ENCODE results near the gene TMEM187. TPM values are rescaled to one million over a fixed set of nuclear protein-coding genes. Genes with fewer than 3 reads are reported as not detected.
"Not testable (repeated sequence)": the region's sequence is repeated elsewhere in the genome, so short reads cannot be mapped to it uniquely, and the experiment has no call there.

TMEM187 gene
- total and polyA plus RNA-seq, 10 of the 15 experiments (the other 5 are each of a cell fraction or from before 2014, with no cell fraction given): 0.45 to 8.5 (median 4.1) TPM

DNA sequence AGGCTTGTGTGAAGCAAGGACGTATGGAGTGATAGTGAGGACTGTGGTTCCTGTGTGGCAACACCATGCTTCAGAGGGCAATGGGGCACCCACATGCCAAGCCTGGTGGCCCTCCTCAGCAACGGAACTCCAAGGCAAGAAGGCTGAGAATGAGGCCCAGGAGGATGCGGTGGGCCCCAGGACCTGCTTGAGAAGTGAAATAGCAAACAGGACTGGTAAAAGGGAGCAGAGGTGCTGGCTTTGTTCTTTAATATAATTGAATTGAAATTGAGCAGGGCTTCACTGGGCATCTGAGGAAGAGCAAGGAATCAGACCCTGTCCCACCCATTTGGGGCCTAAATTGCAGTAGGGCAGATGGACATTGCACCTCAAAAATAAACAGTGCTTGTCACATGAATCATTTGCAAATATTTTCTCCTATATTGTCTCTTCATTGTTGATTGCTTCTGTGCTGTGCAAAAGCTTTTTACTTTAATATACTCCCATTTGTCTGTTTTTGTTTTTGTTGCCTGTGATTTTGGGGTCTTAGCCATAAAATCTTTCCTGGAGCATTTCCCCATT, 2.3 kb downstream of the TMEM187 start (continued):
- no peak for TF ChIP-seq KAT2A (conservative IDR thresholded peaks at IDR 0.05; ENCODE audit: control insufficient read depth, low read depth, low read length)
- no peak for TF ChIP-seq JUNB (IDR thresholded peaks at IDR 0.05)
- no peak for TF ChIP-seq NFYB (IDR thresholded peaks at IDR 0.05; ENCODE audit: insufficient read depth, low read depth, low read length)
- TF ChIP-seq IKZF2 (IDR thresholded peaks at IDR 0.05): no peak
- no peak for TF ChIP-seq ATF7 (IDR thresholded peaks at IDR 0.05; ENCODE audit: low read depth)
- TF ChIP-seq MAX (IDR thresholded peaks at IDR 0.05; ENCODE audit: low read depth, low read length): no peak

GRCh38 chrX:153980394-153980793, 7.8 kb downstream of the TMEM187 start:
- Histone ChIP-seq H3K4me1 (ENCODE audit: control insufficient read depth, insufficient read depth, low read length) (peaks cover 37% of the 10 kb centered on the region), H3K4me2 (ENCODE audit: control insufficient read depth, insufficient read depth) (peak overlapping the region; percentile 63; the same call in 1 of the 2 replicates), H3K27ac (ENCODE audit: control insufficient read depth, insufficient read depth) (peak overlapping the region; percentile 60)
- H3K9ac ChIP-seq (ENCODE audit: control insufficient read depth, insufficient read depth, low read length); H3K79me2 ChIP-seq (ENCODE audit: control insufficient read depth, insufficient read depth, low read length); H2AFZ ChIP-seq (ENCODE audit: control insufficient read depth, low read depth, low read length); H3K4me3 ChIP-seq; BruUV-seq (replicated peaks); DNase-seq (ENCODE audit: low read depth, low spot score); H4K20me1 ChIP-seq (ENCODE audit: control insufficient read depth, insufficient read depth); H3K9me3 ChIP-seq (replicated peaks; ENCODE audit: control insufficient read depth, insufficient read depth, low read length); H3K27me3 ChIP-seq (replicated peaks in 1 of 2; ENCODE audit: control insufficient read depth in 2 of 2, insufficient read depth in 2 of 2, low read length in 1 of 2); H3K36me3 ChIP-seq (ENCODE audit: control insufficient read depth in 2 of 2, insufficient read depth in 2 of 2, low read length in 1 of 2); intact Hi-C loops (cut with micrococcal nuclease; ENCODE audit: unreplicated experiment): not testable (repeated sequence)
- in situ Hi-C loops (cut with MboI): loop anchor here (10.0 kb wide), 1 partner anchor 56 kb away; the partner anchor contains the start of gene ARHGAP4
- ChIA-PET POLR2A (interaction anchor here (0.6 to 3.2 kb wide), 6 partner anchors 9 to 515 kb away, joined by 3 to 17 read pairs (median 6); partner anchors contain the start of gene HCFC1), SMC1A (ENCODE audit: uncharacterized antibody, unreplicated experiment) (interaction anchor here (0.9 to 3.2 kb wide), 9 partner anchors 8 to 61 kb away, joined by 3 to 27 read pairs (median 5); partner anchors contain the start of genes HCFC1 and TMEM187), CTCF (interaction anchor here (0.7 to 2.3 kb wide), 5 partner anchors 13 to 40 kb away, joined by 3 to 8 read pairs (median 5); no protein-coding TSS in a partner anchor), RAD21 (ENCODE audit: unreplicated experiment) (interaction anchor here (1.0 to 2.3 kb wide), 6 partner anchors 10 to 61 kb away, joined by 3 to 14 read pairs (median 6); no protein-coding TSS in a partner anchor)
- FAIRE-seq (peak; percentile 98), ATAC-seq (peak; percentile 72)
- TF ChIP-seq NR2F1 (conservative IDR thresholded peaks at IDR 0.05): peak; percentile 89
- TF ChIP-seq IKZF1 (conservative IDR thresholded peaks at IDR 0.05): peak; percentile 38; the same call in 1 of the 2 replicates
- TF ChIP-seq NR2C1 (IDR thresholded peaks at IDR 0.05): peak; percentile 56
- WGBS (ENCODE audit: insufficient coverage, insufficient replicate concordance, low lambda C conversion rate, missing lambda C conversion rate): 9% methylated on average over 9 of the region's 10 CpGs

Data from GM12878 (cell line).